Stimulated activated CD4-positive, alpha-beta T cell treated with anti-CD3 and anti-CD28 coated beads, Interleukin-4, amount 100 ng/mL, for 48 hours (primary cell): ENCODE measurements around the gene WNT3A.

Source experiments
- DNase-seq, 2 donors: peaks; one replicate each; pipeline ENCODE4 v3.0.0-alpha.2; 2020; ENCODE audit warnings: low read depth in 2 of 2

The WNT3A gene

DNA sequence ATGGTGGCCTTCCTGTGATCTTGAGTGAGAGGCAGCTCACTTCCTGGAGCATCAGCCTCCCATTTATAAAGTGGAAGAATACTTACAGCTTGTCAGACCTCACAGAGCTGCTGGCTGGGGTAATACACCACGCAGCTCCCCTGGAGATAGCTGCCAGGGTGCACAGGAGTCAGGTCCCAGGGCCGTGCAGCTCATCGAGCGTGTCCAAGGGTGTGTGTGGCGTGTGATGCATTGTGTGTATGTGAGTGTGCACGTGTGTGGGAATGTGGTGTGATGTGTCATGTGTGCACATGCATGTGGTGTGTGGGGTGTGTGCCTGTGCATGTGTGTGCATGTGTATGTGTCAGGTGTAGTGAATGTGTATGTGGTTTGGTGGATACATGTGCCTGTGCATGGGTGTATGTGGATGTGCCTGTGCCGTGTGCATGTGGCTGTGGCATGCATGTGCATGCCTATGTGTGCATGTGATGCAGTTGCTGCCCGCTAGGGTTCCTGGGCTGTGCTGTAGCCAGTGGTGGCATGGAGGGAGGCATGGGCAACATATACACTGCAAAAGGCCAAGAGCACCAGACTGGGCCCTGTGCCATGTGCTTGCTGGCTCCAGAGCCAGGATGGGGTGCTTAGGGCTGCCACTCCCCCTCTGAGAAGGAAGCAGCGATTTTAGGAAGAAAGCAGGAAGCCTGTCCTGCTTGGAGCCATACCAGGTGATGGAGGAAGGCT is 24.6 kb downstream of the WNT3A start:
- DNase-seq, result no peak

DNA sequence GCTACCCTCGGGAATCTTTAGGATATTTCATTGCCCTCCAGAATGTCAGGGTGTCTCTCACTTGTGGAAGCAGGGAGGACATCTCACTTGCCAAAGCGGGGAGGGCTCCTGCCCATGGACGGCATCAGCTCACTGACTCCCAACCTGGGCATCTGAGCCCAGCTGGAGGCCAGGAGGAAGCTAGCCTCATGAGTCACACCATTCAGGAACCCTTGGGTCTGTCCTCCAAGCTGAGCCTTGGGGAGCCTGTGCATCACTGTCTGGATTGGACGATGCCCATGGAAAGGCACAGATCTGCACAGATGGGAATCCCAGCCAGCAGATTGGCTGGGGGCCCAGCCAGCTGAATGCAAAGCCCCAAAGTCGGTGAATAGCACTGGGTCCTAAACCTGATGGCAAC is 25.2 kb downstream of the WNT3A start:
- no peak for DNase-seq

DNA sequence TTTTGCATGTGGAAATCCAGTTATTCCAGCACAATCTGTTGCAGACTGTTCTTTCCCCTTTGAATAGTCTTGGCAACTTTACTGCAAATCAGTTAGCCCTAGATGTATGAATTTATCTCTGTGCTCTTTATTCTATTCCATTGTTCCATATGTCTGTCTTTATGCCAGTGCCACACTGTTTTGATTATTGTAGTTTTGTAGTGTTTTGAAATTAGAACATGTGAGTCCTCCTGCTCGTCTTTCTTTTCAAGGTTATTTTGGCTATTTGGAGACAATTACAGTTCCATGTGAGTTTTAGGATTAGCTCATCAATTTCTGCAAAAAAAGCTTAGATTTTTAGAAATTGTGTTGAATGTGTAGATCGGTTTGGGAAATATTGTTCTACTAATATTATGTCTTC is 26.6 kb downstream of the WNT3A start:
- no peak for DNase-seq

DNA sequence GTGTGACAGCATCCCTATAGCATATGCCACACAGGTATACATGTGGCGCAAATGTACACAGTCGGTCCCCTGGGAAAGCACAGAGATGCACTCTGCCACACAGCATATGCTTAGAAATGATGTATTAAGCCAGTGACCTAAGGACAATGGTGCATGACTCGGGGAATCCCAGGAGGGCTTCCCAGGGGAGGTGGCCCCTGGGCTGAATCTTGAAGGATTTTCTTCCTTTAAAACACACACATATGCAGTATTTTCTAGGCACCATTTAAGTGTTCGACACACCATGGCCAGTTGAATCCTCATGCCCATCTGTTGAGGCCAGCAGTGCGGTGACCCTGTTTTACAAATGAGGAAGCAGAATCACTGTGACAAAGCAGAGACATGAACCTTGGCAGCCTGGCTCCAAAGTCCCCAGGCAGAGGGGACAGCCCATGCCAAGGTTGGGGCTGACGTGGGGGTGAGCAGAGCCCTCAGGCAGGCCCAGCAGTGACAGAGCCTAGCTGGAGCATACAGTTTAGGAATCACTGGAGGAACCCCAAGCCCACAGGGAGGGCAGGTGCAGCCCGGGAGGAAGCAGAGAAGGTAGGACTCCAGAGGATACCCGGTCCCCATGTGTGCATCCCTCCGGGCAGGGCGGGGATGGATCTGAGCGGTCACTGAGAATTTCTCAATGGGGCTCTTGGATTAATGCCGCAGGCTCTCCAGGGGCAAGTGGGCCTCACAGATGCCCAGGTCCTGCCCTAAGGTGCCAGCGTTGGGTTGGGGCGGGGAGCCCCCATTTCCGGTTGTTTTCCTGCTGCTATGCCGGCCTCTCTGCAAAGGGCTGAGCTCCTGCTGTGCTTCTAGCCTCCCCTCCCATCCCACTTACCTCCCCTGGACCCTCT is 28.4 kb downstream of the WNT3A start:
- DNase-seq, result no peak

DNA sequence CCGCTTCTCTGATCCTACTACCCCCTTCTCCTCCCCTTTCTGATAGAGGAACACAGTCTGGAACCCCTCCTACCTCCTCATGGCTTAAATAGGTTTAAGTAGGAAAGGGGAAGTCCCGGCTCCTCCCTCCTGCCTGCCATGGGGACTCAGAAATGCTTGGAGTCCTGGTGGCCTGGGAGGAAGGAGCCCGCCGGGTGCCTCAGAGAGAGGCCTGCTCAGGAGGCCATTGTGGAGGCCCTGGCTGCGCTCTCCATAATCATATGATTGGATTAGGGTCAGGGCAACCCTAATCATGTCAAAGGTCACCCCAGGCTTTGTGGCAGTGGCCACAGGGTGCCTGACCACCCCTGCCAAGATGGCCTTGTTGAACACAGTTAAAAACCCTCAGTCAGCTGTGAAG is 29.0 kb downstream of the WNT3A start:
- no peak for DNase-seq

DNA sequence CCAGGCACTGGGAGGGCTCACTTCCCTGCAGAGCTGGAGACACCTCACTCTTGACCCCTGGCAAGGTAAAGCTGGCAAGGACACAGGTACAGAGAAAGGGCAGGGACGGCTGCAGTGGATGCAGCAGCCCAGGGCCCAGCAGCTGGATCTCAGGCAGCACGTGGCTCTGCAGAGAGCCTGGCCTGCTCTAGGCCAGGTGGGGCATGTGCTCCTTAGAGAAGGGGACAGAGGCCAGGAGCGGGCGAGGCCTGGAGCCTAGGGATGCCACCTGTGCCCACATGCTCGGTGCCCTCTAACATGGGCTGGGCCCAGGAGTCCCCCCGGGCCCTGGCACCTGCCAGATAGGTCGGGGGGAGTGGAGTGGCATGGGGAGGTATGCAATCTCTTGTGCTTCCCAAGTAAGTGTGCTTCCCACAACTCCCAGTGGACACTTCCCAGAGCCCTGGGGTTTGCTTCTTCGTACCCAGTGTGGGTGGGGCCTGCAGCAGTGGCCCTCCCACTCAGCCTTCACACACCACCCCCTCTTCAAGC is 30.0 kb downstream of the WNT3A start:
- DNase-seq, result no peak

DNA sequence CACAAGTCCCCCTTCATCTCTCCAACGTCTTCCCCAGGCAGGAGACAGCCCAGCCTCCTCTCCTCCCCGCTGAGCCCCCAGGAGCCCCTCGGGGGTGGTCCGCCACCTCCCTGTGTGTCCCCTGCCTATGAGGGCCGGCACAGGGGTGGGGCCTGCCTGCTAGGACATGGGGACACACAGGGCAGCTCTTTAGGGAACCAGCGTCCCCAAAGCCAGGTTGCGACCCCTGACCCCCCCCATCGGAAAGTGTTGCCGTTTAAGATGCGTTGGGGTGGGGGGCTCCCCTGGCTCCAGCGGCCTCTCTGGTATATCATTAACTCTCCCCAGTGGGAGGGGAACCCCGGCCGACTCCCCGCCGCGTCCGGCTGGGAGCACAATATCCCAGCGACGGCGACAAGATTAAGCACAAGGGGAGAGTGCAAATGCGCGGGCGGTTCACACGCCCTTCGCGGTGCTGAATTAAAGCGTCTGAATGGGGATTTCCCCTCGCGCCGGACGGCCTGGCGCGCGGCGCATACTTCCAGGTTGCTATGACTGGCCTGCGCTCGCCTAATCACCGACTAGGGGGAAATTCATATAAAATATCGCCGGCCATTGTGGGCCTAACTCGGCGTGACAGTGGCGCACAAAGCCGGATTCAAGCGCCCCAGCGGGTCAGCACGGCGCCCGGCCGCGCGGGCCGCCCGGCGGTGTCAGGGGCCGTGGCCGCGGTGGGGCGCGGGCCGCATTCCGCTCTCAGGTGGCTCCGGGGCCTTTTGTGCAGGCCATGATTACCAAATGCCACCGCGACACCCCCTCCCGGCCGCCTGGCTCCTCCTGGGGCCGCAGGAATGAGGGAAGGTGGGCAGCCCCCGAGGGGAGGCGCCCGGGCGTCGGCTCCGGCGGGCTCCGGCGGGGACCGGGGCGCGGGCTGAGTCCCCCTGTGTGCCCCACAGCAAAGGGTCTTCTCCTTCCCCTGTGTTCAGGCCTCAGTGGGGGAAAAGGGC is 30.9 kb downstream of the WNT3A start:
- peak; percentile 38 to 41 for DNase-seq

DNA sequence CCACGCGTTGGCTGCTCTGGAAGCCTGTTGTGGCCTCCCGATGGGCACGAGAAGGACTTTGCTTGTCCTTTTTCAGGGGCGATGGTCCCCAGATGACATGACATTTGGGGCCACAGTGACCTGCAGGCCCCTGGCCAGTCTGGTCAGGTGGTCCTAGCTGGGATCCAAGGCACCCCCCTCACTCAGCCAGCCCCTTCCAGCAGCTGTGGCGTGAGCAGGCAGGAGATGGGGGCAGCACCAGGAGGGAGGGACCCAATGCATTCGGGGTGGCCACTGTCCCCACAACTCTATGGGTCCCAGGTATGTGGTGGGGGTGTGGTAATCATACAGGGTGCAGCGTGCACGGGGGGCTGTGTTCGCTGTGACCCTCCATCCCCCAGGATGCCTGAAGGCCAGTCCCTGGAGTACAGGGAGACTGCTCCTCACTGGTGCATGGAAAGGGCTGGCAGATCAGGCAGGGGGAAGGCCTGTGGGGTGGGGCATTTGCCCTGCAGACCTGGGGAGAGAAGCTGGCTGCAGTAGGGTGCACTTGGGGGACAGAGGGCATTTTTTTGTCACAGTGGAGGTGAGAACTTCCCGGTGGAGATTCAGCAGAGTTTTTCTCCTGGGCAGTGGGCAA is 31.7 kb downstream of the WNT3A start:
- DNase-seq, result no peak

DNA sequence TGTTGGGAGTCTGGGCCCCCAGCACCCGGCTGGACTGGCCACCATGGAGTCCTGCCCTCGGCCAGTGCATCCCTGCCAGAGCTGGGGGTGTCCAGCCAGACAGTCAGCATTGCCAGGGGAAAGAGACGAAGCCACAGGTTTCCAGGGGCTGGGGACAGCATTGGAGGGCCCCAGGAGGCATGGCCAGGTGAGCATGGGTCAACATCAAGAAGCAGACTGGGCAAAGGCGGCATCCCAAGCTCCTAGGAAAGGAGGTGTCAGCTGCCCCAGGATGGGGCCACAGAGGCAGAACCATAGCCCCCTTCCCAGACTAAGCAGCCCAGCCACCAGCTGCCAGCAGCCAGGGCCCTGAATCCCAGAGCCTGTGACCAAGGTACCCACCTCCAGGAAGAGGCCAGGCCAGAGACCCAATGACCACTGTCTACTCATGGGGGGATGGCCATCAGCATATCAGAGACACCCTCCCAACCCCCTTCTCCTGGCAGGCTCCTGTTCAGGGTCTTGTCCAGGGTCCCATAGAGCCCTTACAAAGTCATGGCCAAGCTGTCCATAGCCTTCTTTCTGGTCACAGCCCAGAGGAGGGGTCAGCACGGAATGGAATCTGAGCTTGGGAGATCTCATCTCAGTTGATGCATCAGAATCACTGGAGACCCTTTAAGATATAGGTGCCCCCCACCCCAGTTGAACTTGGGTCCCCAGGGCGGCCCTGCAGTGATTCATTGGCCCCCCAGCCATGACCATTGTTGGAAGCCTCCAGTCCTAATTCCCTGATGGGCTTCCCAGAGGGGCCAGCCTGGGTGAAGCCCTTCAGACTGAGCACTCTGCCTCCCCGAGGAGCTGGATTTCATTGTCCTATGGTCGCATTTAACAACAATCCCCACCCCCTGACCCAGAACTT is 32.5 kb downstream of the WNT3A start:
- no peak for DNase-seq

DNA sequence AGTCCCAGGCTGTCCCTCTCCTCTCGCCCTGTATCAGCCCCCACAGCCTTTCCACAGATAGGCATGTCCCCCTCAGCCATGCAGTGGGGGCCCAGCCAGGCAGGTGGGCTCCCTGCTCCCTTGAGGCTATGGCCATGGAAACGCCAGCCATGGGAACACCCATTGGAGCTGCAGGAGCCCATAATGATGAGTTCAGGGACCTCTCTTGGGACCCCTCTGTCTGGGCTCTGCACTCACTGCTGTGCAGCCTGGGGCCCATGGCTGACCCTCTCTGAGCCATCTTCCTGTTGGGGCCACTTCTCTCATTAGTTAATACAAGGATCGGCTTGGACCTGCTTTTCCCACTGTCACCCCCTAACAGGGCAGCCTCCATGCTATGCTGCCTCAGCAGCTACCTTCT is 33.2 kb downstream of the WNT3A start:
- no peak for DNase-seq

DNA sequence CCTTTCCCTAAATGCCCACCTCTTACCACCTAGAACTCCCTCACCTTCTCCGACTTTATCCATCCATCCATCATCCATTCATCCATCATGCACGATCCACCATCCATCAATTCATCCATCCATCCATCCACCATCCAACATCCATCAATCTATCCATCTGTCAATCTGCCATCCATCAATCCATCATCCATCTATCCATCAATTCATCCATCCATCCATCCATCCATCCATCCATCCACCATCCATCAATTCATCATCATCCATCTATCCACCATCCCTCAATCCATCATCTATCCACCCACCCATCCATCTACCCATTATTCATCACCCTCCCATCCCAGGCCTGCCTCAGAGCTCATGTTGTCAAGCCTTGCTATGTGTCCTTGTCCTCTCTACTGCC is 34.5 kb downstream of the WNT3A start:
- no peak for DNase-seq

DNA sequence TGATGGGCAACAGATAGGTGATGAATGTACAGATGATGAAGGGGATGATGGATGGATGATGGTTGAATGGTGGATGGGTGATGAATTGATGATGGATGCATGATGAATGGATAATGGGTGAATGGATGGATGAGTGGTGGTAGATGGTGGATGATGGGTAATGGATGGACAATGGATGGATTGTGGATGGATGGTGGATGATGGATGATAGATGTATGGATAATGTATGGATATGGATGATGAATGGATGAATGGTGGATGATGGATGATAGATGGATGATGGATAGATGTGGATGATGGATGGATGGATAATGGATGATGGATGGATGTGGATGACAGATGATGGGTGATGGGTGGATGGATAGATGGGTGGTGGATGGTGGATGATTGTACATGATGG is 35.7 kb downstream of the WNT3A start:
- DNase-seq, result no peak

DNA sequence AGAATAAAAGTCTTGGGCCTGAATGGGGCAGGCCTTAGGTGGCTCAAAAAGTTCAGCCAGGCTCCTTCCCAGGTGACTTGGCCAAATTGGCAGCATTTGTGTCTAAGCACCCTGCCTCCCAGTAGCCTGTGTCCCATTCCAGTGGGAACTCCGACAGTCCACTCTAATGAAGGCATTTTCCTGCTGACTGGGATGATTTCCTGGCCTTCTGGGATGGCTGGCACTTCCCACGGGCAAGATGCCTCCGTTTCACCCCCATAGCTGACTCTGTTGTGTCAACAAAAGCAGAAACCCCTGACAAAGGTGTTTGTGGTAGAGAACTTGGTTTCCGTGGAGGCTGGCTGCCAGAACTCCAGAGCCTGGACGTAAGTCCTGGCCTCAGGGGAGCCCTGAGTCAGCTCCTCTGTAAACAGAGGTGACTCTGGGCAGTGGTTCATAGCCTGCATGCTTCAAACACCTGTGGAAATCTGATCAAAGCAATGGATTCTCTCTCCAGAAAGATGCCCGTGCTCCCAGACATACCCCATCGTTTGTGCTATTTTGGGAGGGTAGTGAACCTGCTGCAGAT is 36.6 kb downstream of the WNT3A start:
- DNase-seq, result no peak

DNA sequence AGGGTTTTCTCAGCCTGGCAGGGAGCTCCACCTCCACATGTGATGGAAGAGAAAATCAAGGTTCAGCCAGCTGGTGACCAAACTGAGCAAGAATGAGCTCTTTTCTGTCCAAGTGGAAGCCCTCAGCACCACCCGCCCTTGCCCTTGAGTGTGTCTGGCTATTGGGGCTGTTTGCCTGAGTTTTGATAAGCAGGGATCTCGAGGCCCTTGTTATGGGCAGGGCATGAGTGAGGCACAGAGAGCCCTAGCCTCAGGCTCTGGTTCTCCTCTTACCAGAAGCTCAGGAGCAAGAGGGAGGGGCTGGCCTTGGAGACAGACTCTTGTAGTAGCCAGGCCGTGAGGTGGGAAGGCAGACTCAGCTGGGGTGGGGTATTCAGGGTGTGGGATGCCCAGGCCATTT is 38.2 kb downstream of the WNT3A start:
- no peak for DNase-seq

DNA sequence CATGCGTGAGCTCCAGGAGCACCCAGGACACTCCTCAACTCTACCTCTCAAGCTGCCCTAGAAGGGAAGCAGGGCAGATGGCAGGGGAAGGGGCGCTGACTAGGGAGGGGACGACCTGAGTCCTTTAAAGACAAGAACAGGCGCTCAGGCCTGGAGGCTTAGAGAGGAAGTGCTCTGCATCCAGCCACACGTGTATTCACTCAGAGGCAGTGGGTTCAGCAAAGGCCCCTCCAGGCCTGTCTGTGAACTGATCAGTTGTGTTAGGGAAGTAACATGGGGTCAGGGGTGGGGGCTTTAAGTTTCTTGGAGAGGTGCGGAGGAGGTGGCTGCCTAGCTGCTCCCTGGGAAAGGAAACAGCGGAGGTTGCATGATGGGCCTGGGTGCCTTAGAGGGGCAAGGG is 38.6 kb downstream of the WNT3A start:
- no peak for DNase-seq

DNA sequence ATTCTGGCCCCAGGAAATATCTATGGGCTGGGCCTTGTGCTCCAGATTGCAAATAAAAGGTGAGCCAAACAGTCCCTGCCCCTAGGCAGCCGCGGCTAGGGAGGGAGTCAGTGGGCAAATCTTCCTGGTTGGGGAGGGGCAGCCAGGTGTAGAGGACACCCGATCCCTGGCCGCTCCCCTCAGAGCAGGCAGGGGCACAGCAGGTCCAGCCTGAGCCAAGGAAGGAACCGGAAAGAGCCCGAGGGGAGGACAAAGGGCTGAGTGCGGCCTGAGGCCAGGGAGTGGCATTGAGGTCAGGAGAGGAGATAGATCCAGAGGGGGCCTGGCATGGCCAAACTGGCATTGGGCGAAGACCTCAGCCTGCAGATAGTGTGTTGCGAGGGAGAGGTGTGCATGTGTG is 39.1 kb downstream of the WNT3A start:
- DNase-seq, result no peak

DNA sequence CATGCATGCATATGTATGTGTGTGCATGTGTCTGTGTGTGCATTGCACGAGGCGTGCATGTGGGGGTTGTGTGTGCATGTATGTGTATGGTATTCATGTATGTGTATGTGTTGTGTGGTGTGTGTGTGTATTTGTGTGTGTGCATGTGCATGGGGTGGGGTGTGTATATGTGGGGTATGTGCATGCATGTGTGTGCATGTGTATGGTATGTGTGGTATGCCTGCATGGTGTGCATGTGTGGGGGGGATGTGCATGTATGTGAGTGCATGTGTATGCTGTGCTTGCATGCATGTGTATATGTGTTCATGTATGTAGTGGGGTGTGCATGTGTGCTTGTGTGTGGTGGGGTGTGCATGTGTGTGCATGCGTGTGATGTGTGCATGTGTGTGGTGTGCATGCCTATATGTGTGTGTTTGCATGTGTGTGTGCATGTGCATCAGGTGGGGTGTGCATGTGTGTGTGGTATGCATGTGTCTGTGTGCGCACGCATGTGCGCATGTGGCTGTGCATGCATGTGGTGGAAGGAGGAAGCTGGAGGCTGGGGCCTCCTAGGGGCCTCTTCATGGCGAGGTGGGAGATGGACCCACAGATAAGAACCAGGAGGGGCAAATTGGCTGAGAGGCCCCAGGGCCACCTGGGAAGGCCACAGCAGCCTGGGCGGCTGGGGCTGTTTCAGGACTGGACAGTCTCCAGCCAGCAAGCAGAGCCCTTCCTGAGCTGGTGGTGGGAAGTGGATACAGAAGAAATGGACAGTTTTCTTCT is 39.8 kb downstream of the WNT3A start:
- no peak for DNase-seq

DNA sequence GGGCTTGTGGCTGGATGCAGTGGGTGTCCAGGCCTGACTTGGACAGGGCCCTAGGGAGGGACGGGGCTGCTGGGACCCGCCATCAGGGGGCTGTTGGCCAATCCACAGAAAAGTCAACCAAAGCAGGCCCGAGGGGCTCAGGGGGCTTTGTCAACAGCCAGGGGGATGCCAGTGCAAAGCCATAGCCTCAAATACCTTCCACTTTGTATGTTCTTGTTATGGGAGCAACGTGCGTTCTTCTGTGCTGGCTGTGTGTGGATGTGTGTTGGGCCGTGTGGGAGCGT is 40.3 kb downstream of the WNT3A start:
- DNase-seq, result no peak

DNA sequence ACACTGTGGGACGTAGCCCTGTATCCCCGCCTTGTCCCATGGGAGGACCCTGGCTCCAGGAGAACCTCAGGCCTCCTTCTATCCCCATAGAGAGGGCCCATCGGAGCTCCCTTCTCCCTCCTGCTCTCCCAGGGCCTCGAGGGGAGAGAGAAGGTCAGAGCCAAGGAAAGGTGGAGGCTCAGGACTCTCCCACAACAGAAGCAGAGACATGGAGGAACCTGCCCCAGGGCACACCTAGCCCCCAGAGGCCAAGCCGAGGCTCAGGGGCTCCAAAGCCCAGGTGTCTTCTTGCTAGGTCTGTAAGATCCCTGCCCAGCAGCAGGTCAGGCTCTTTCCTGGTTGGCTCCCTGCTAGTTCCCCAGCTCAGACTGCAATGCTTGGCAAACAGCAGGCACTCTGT is 41.3 kb downstream of the WNT3A start:
- no peak for DNase-seq
